HCT116 (cell line): ENCODE measurements around the gene IFI27. TPM values are rescaled to one million over a fixed set of nuclear protein-coding genes. Genes with fewer than 3 reads are reported as not detected.

Source experiments
- ATAC-seq: fragments of 200-7000 bp; cut with Tn5 transposase; 2 replicates; pipeline ENCODE4 v1.9.1; 2020; ENCODE audit warnings: mild to moderate bottlenecking, moderate library complexity
- BruUV-seq: library from RNA; stranded (reverse); fragments of 400-500 nt; replicated peaks from 2 replicates; lab custom pipeline; 2021; lab: Mats Ljungman, UMichigan
- CTCF ChIA-PET: fragments of 300-600 bp; sonication (Branson Sonifier 250); formaldehyde crosslinking; loops from one replicate; lab custom pipeline; 2021; ENCODE audit warnings: antibody characterized with exemption; lab: Charles Lee
- POLR2A ChIA-PET: fragments of 300-600, 350-600 bp; sonication (Branson Sonifier 250); formaldehyde crosslinking; loops from one replicate; lab custom pipeline; 2021; ENCODE audit warnings: antibody characterized with exemption; lab: Charles Lee
- RAD21 ChIA-PET, 2 experiments: fragments of 300-600 bp; sonication (Branson Sonifier 250); formaldehyde crosslinking; loops; one replicate each; lab custom pipeline; 2023; ENCODE audit warnings: low total read pairs in 2 of 2; ENCODE audit not compliant: uncharacterized antibody in 2 of 2, unreplicated experiment in 2 of 2, low non-redundant PET in 1 of 2; lab: Charles Lee
- DNase-seq: peaks from one replicate; pipeline ENCODE4 v3.0.0-alpha.2; 2010; ENCODE audit warnings: low read depth, low spot score
- H2AFZ ChIP-seq: fragments of 200-600 bp; shearing (Covaris generic), sonication (generic); 2 replicates; pipeline ENCODE4 v1.6.1; 2017; ENCODE audit warnings: low read depth, mixed run types, mixed read lengths, antibody characterized with exemption, low read length; ENCODE audit not compliant: poor library complexity, severe bottlenecking
- H3K27ac ChIP-seq: 2 replicates; pipeline ENCODE4 v1.5.1; 2012; ENCODE audit warnings: low read depth, low read length
- H3K27me3 ChIP-seq: fragments of 200-600 bp; sonication (generic); 2 replicates; pipeline ENCODE4 v1.6.1; 2016; ENCODE audit warnings: mixed run types, low read length, mixed read lengths; ENCODE audit not compliant: insufficient read depth
- H3K36me3 ChIP-seq, 2 experiments: fragments of 200-500 bp in 1 of 2; fragments of 200-600 bp in 1 of 2; sonication (Bioruptor generic) in 1 of 2; sonication (generic) in 1 of 2; 2 replicates each; pipeline versions ENCODE4 v1.5.1 to v1.6.1; 2014 to 2016; ENCODE audit warnings: low read length in 2 of 2, inconsistent platforms in 1 of 2, mixed read lengths in 1 of 2, mixed run types in 1 of 2; ENCODE audit not compliant: insufficient read depth in 2 of 2, control insufficient read depth in 1 of 2
- H3K4me1 ChIP-seq, 2 experiments: fragments of 200-600 bp in 1 of 2; sonication (generic) in 1 of 2; 2 replicates each; pipeline versions ENCODE4 v1.5.1 to v1.6.1; 2012 to 2017; ENCODE audit warnings: low read length in 2 of 2, inconsistent platforms in 1 of 2, mild to moderate bottlenecking in 1 of 2, mixed read lengths in 1 of 2, mixed run types in 1 of 2, moderate library complexity in 1 of 2; ENCODE audit not compliant: insufficient read depth in 2 of 2, control insufficient read depth in 1 of 2
- H3K4me2 ChIP-seq: fragments of 200-600 bp; sonication (generic); 2 replicates; pipeline ENCODE4 v1.6.1; 2017; ENCODE audit warnings: mixed run types, low read length, mixed read lengths
- H3K4me3 ChIP-seq, 2 experiments: fragments of 200-600 bp in 1 of 2; sonication (generic) in 1 of 2; replicated peaks in 1 of 2; 2 replicates each; pipeline ENCODE4 v1.5.1; 2011 to 2016; ENCODE audit warnings: low read length in 2 of 2, control low read depth in 1 of 2, low read depth in 1 of 2, mild to moderate bottlenecking in 1 of 2, mixed read lengths in 1 of 2, mixed run types in 1 of 2
- H3K79me2 ChIP-seq: fragments of 200-600 bp; sonication (generic); 2 replicates; pipeline ENCODE4 v1.6.1; 2017; ENCODE audit warnings: mild to moderate bottlenecking, mixed run types, low read length, moderate library complexity, mixed read lengths; ENCODE audit not compliant: insufficient read depth
- H3K9ac ChIP-seq: fragments of 200-600 bp; sonication (generic); 2 replicates; pipeline ENCODE4 v1.6.1; 2016; ENCODE audit warnings: low read length, mixed read lengths
- H3K9me2 ChIP-seq: fragments of 200-600 bp; sonication (generic), shearing (Covaris generic); 2 replicates; pipeline ENCODE4 v1.6.1; 2017; ENCODE audit warnings: mixed run types, mild to moderate bottlenecking, moderate library complexity; ENCODE audit not compliant: insufficient read depth
- H3K9me3 ChIP-seq, 2 experiments: fragments of 200-500 bp in 1 of 2; fragments of 200-600 bp in 1 of 2; sonication (Bioruptor generic) in 1 of 2; sonication (generic) in 1 of 2; 2 replicates each; pipeline ENCODE4 v1.6.1; 2014 to 2017; ENCODE audit warnings: low read length in 2 of 2, mixed read lengths in 2 of 2, inconsistent platforms in 1 of 2, low read depth in 1 of 2, mild to moderate bottlenecking in 1 of 2, mixed run types in 1 of 2, moderate library complexity in 1 of 2; ENCODE audit not compliant: control insufficient read depth in 1 of 2, insufficient read depth in 1 of 2
- H4K20me1 ChIP-seq: fragments of 200-600 bp; sonication (generic), shearing (Covaris generic); 2 replicates; pipeline ENCODE4 v1.6.1; 2017; ENCODE audit warnings: mixed run types, mild to moderate bottlenecking, moderate library complexity; ENCODE audit not compliant: insufficient read depth
- CBX3 ChIP-seq: IDR thresholded peaks from 2 replicates; pipeline ENCODE4 v1.6.1; 2012; ENCODE audit warnings: low read depth
- EGR1 ChIP-seq: IDR thresholded peaks from 2 replicates; pipeline ENCODE4 v1.6.1; 2012; ENCODE audit warnings: low read depth
- EZH2 ChIP-seq: fragments of 200-600 bp; sonication (generic); IDR thresholded peaks from 2 replicates; pipeline ENCODE4 v1.6.1; 2017; ENCODE audit warnings: antibody characterized with exemption, mixed run types
- SIN3A ChIP-seq: IDR thresholded peaks from 2 replicates; pipeline ENCODE4 v1.6.1; 2012; ENCODE audit warnings: low read depth
- TCF7L2 ChIP-seq: IDR thresholded peaks from 2 replicates; pipeline ENCODE4 v1.7.0; 2011; ENCODE audit warnings: borderline replicate concordance, inconsistent platforms; ENCODE audit not compliant: insufficient read depth, insufficient read length; ENCODE audit errors: extremely low read depth
- ZFX ChIP-seq: fragments of 450-650 bp; IDR thresholded peaks from 2 replicates; pipeline ENCODE4 v1.6.1; 2017
- ZNF274 ChIP-seq: fragments of 200-500 bp; sonication (Bioruptor generic); IDR thresholded peaks from 2 replicates; pipeline ENCODE4 v1.6.1; 2014; ENCODE audit warnings: mild to moderate bottlenecking, low read depth, low read length, inconsistent platforms
- intact Hi-C: fragments of 100-400 bp; cut with micrococcal nuclease; formaldehyde crosslinking; loops from 2 replicates; pipeline ENCODE4 v1.10.0; 2022
- total RNA-seq: library from RNA; stranded (reverse); gene quantifications from one replicate; pipeline ENCODE4 v1.2.1, GENCODE V29; 2021; ENCODE audit not compliant: unreplicated experiment
- TF ChIP-seq, protein P1 (sequence below): IDR thresholded peaks from 2 replicates; pipeline ENCODE4 v1.6.1; 2012
- TF ChIP-seq, protein P2 (sequence below): IDR thresholded peaks from 2 replicates; pipeline ENCODE4 v1.6.1; 2012; ENCODE audit warnings: low read depth

Gene IFI27
- total RNA-seq, 1 experiment from 2014 or later, result 3.8 TPM

DNA sequence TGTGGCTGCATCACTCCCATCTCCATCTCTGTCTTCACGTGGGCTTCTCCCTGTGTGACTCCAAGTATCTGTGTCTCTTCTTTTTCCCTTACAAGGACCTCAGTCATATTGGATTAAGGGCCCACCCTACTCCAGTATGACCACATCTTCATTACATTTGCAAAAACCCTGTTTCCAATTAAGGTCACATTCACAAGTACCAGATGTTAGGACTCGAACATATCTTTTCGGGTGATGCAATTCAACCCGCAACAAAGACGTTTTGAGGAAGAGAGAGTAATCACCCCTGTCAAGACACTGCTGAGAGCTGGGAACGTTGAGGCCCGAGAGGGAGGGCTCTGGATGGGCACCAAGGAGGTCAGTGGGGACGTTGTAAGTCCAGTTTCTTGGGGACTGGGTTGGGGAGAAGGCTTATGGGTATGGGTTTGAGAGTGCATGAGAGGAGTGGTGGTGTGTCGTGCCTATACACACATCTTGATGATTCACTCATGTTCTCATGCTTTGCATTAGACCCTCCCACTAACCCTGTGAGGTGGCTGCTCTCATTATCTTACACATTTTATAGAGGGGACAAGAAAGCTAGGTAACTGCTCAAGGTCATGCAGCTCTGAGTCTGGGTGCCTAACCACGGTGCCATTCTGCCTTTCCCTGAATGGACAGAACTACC lies 12.1 kb upstream of the IFI27 start:
- no peak overlapping the region for H2AFZ ChIP-seq
- no peak overlapping the region for H3K27ac ChIP-seq
- no peak for TF ChIP-seq EZH2
- TF ChIP-seq, protein P1, sequence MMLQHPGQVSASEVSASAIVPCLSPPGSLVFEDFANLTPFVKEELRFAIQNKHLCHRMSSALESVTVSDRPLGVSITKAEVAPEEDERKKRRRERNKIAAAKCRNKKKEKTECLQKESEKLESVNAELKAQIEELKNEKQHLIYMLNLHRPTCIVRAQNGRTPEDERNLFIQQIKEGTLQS, result no peak
- no peak for TF ChIP-seq CBX3
- TF ChIP-seq TCF7L2, result no peak
- TF ChIP-seq SIN3A, result no peak
- TF ChIP-seq, protein P2, sequence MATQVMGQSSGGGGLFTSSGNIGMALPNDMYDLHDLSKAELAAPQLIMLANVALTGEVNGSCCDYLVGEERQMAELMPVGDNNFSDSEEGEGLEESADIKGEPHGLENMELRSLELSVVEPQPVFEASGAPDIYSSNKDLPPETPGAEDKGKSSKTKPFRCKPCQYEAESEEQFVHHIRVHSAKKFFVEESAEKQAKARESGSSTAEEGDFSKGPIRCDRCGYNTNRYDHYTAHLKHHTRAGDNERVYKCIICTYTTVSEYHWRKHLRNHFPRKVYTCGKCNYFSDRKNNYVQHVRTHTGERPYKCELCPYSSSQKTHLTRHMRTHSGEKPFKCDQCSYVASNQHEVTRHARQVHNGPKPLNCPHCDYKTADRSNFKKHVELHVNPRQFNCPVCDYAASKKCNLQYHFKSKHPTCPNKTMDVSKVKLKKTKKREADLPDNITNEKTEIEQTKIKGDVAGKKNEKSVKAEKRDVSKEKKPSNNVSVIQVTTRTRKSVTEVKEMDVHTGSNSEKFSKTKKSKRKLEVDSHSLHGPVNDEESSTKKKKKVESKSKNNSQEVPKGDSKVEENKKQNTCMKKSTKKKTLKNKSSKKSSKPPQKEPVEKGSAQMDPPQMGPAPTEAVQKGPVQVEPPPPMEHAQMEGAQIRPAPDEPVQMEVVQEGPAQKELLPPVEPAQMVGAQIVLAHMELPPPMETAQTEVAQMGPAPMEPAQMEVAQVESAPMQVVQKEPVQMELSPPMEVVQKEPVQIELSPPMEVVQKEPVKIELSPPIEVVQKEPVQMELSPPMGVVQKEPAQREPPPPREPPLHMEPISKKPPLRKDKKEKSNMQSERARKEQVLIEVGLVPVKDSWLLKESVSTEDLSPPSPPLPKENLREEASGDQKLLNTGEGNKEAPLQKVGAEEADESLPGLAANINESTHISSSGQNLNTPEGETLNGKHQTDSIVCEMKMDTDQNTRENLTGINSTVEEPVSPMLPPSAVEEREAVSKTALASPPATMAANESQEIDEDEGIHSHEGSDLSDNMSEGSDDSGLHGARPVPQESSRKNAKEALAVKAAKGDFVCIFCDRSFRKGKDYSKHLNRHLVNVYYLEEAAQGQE, result no peak
- TF ChIP-seq ZNF274, result no peak
- no peak for TF ChIP-seq EGR1
- TF ChIP-seq ZFX, result no peak
- no peak for DNase-seq
- no peak for ATAC-seq
- no peaks in the 10 kb centered on the region for H3K9me3 ChIP-seq
- H3K27me3 ChIP-seq, result no peaks in the 10 kb centered on the region
- H3K4me2 ChIP-seq, result no peak overlapping the region
- H3K9ac ChIP-seq, result no peak overlapping the region
- no peak overlapping the region for H3K4me3 ChIP-seq
- RAD21 ChIA-PET, result no interaction called here
- no TSS peak for BruUV-seq
- CTCF ChIA-PET, result no interaction called here
- intact Hi-C loops, result no loop called here
- no peaks in the 10 kb centered on the region; a peak in 1 of 4 replicates for H3K4me1 ChIP-seq
- no peaks in the 10 kb centered on the region for H3K79me2 ChIP-seq
- POLR2A ChIA-PET, result no interaction called here
- no peaks in the 10 kb centered on the region for H4K20me1 ChIP-seq
- H3K36me3 ChIP-seq, result no peaks in the 10 kb centered on the region
- H3K9me2 ChIP-seq, result no peaks in the 10 kb centered on the region
